Testis (tissue), 3 donors: ENCODE measurements around the gene GEMIN7. TPM values are rescaled to one million over a fixed set of nuclear protein-coding genes. Genes with fewer than 3 reads are reported as not detected.

Experiments used
- DNase-seq: peaks from one replicate; pipeline ENCODE4 v3.0.0-alpha.2; 2019
- H3K27ac ChIP-seq, 2 donors: fragments of 200-600 bp; sonication (generic); one replicate each; pipeline ENCODE4 v1.5.1; 2019
- H3K27me3 ChIP-seq: fragments of 200-600 bp; sonication (generic); one replicate; pipeline ENCODE4 v1.5.1; 2019
- H3K36me3 ChIP-seq: fragments of 200-600 bp; sonication (generic); one replicate; pipeline ENCODE4 v1.5.1; 2017; ENCODE audit warnings: low read depth; ENCODE audit errors: missing control alignments
- H3K4me1 ChIP-seq: fragments of 200-600 bp; sonication (generic); one replicate; pipeline ENCODE4 v1.5.1; 2019
- H3K4me3 ChIP-seq, 2 donors: fragments of 200-600 bp; sonication (generic); one replicate each; pipeline ENCODE4 v1.5.1; 2017 to 2019
- H3K9me3 ChIP-seq: fragments of 200-600 bp; sonication (generic); one replicate; pipeline ENCODE4 v1.5.1; 2017
- CTCF ChIP-seq, 3 experiments: fragments of 450-650 bp in 2 of 3; fragments of 200-600 bp in 1 of 3; sonication (generic) in 1 of 3; IDR thresholded peaks; one replicate each; pipeline ENCODE4 v1.5.1; 2016 to 2019; ENCODE audit warnings: antibody characterized with exemption in 3 of 3, mild to moderate bottlenecking in 2 of 3, moderate library complexity in 1 of 3
- POLR2A ChIP-seq: fragments of 450-650 bp; IDR thresholded peaks from one replicate; pipeline ENCODE4 v1.6.1; 2017; ENCODE audit warnings: antibody characterized with exemption, mild to moderate bottlenecking, moderate library complexity
- WGBS, 2 donors: methylation state at CpG; one replicate each; pipeline ENCODE4 v1.1.5; 2018; 5-methylcytosine and 5-hydroxymethylcytosine counted together
- intact Hi-C: fragments of 100-400 bp; cut with DNase I; formaldehyde crosslinking; loops from one replicate; pipeline ENCODE4 v1.15.1; 2023; ENCODE audit warnings: low total_unique reads
- polyA plus RNA-seq: library from polyadenylated mRNA; stranded (reverse); fragments of 350-450 nt; fragmentation: Illumina TruSeq; extraction: RNeasy Lipid Tissue Mini Kit (QIAGEN cat#74804); gene quantifications from one replicate; pipeline ENCODE4 v1.2.3, GENCODE V29; 2014; ENCODE audit warnings: low read depth, low replicate concordance; ENCODE audit not compliant: insufficient read depth
- total RNA-seq, 2 donors: library from RNA; depleted of rRNA; stranded (reverse); fragments of >200 nt; gene quantifications; one replicate each; pipeline ENCODE4 v1.2.3, GENCODE V29; 2016

GEMIN7 gene
- total and polyA plus RNA-seq, 3 donors from 2014 or later: 7.6 to 13.5 (median 9.7) TPM

GRCh38 chr19:45050036-45050435 lies 29.0 kb upstream of the GEMIN7 start:
- Histone ChIP-seq H3K27ac (no peak overlapping the region), H3K4me1 (peaks cover 7% of the 10 kb centered on the region), H3K27me3 (no peaks in the 10 kb centered on the region), H3K9me3 (no peaks in the 10 kb centered on the region), H3K4me3 (no peak overlapping the region), H3K36me3 (no peaks in the 10 kb centered on the region)
- no peak for DNase-seq
- WGBS, 2 donors: 87 to 92% methylated on average over 6 of the region's 6 CpGs
- intact Hi-C loops: no loop called here
- no peak for TF ChIP-seq CTCF (IDR thresholded peaks at IDR 0.05)
- no peak for TF ChIP-seq POLR2A

GRCh38 chr19:45051929-45052579 lies 27.0 kb upstream of the GEMIN7 start:
- H3K4me1 ChIP-seq: peaks cover 7% of the 10 kb centered on the region
- H3K4me3 ChIP-seq: no peak overlapping the region
- no peak overlapping the region for H3K27ac ChIP-seq
- DNase-seq: no peak
- intact Hi-C loops: no loop called here
- TF ChIP-seq CTCF (IDR thresholded peaks at IDR 0.05) (no peak), POLR2A (no peak)
- WGBS, 2 donors: 69 to 75% methylated on average over 9 of the region's 9 CpGs
- H3K9me3 ChIP-seq: no peaks in the 10 kb centered on the region
- no peaks in the 10 kb centered on the region for H3K36me3 ChIP-seq
- H3K27me3 ChIP-seq: no peaks in the 10 kb centered on the region

- no peak overlapping the region for H3K27ac ChIP-seq
- intact Hi-C loops: no loop called here
- 80 to 92% methylated on average over 1 to 8 of the region's 8 CpGs for WGBS, 2 donors
These were observed 22.2 kb upstream of the GEMIN7 start for GRCh38 chr19:45056831-45057230.

GRCh38 chr19:45057444-45057843 lies 21.6 kb upstream of the GEMIN7 start:
- Histone ChIP-seq H3K27ac (no peak overlapping the region), H3K4me3 (no peak overlapping the region), H3K4me1 (no peaks in the 10 kb centered on the region), H3K27me3 (no peaks in the 10 kb centered on the region), H3K9me3 (no peaks in the 10 kb centered on the region), H3K36me3 (no peaks in the 10 kb centered on the region)
- no peak for DNase-seq
- 79 to 87% methylated on average over 8 to 9 of the region's 9 CpGs for WGBS, 2 donors
- intact Hi-C loops: no loop called here
- TF ChIP-seq CTCF (IDR thresholded peaks at IDR 0.05) (no peak), POLR2A (no peak)

More at GRCh38 chr19:45056831-45057230, 22.2 kb upstream of the GEMIN7 start:
- H3K4me3 ChIP-seq: no peak overlapping the region
- no peak for DNase-seq
- TF ChIP-seq CTCF (IDR thresholded peaks at IDR 0.05) (no peak), POLR2A (no peak)
- H3K36me3 ChIP-seq: no peaks in the 10 kb centered on the region
- H3K4me1 ChIP-seq: no peaks in the 10 kb centered on the region
- no peaks in the 10 kb centered on the region for H3K27me3 ChIP-seq
- no peaks in the 10 kb centered on the region for H3K9me3 ChIP-seq

- no peaks in the 10 kb centered on the region for H3K9me3 ChIP-seq
- H3K27me3 ChIP-seq: no peaks in the 10 kb centered on the region
- H3K27ac ChIP-seq: no peak overlapping the region
- intact Hi-C loops: no loop called here
- no peak overlapping the region for H3K4me3 ChIP-seq
- H3K4me1 ChIP-seq: no peaks in the 10 kb centered on the region
- WGBS, 2 donors: 78 to 81% methylated on average over 14 of the region's 14 CpGs
- H3K36me3 ChIP-seq: no peaks in the 10 kb centered on the region
- TF ChIP-seq CTCF (IDR thresholded peaks at IDR 0.05): no peak
- TF ChIP-seq POLR2A: no peak
- no peak for DNase-seq
These were observed 20.4 kb upstream of the GEMIN7 start for GRCh38 chr19:45058622-45059159.
